ENCODE measurements around the gene COPB2. TPM values are rescaled to one million over a fixed set of nuclear protein-coding genes. Genes with fewer than 3 reads are reported as not detected.
"Not testable (repeated sequence)": the region's sequence is repeated elsewhere in the genome, so short reads cannot be mapped to it uniquely, and the experiment has no call there.

The COPB2 gene
- total RNA-seq, 4 donors from 2014 or later = 106 to 202 (median 137) TPM

GRCh38 chr3:139340784-139341183 is 48.7 kb downstream of the COPB2 start:
- Histone ChIP-seq H3K36me3 (no peaks in the 10 kb centered on the region), H3K4me3 (replicated peaks in 1 of 3) (no peak overlapping the region), H3K9me3 (no peaks in the 10 kb centered on the region), H3K27ac (no peak overlapping the region), H3K4me1 (peaks cover 5 to 13% of the 10 kb centered on the region in 2 donors), H3K27me3 (no peaks in the 10 kb centered on the region)
- no peak for DNase-seq
- TF ChIP-seq CTCF (IDR thresholded peaks at IDR 0.05) (no peak), POLR2A (IDR thresholded peaks at IDR 0.05) (no peak)
- intact Hi-C loops (cut with DNase I) = no loop called here

GRCh38 chr3:139339219-139339906 is 50.1 kb downstream of the COPB2 start:
- H3K4me1 ChIP-seq = no peaks in the 10 kb centered on the region
- H3K27ac ChIP-seq = no peak overlapping the region
- no peaks in the 10 kb centered on the region for H3K27me3 ChIP-seq
- no peak for TF ChIP-seq POLR2A (IDR thresholded peaks at IDR 0.05)
- TF ChIP-seq CTCF (IDR thresholded peaks at IDR 0.05) = no peak
- WGBS, 2 donors = 64 to 71% methylated on average over 4 of the region's 4 CpGs
- no peak for DNase-seq
- no peaks in the 10 kb centered on the region for H3K9me3 ChIP-seq
- no peak overlapping the region for H3K4me3 ChIP-seq (replicated peaks in 1 of 3)
- intact Hi-C loops (cut with DNase I) = no loop called here
- H3K36me3 ChIP-seq = no peaks in the 10 kb centered on the region

GRCh38 chr3:139338405-139338804 is 51.0 kb downstream of the COPB2 start:
- Histone ChIP-seq H3K27me3 (no peaks in the 10 kb centered on the region), H3K9me3 (no peaks in the 10 kb centered on the region), H3K4me1 (no peaks in the 10 kb centered on the region), H3K36me3 (no peaks in the 10 kb centered on the region), H3K27ac (no peak overlapping the region), H3K4me3 (replicated peaks in 1 of 3) (no peak overlapping the region)
- intact Hi-C loops (cut with DNase I) = no loop called here
- no peak for DNase-seq
- TF ChIP-seq CTCF (IDR thresholded peaks at IDR 0.05) (no peak), POLR2A (IDR thresholded peaks at IDR 0.05) (no peak)
- 94% methylated on average over 4 of the region's 4 CpGs for WGBS, 2 donors

- not testable (repeated sequence) for H3K27ac ChIP-seq
- WGBS, 2 donors = 63 to 73% methylated on average over 1 of the region's 1 CpG
Observed at GRCh38 chr3:139334675-139335074, 54.8 kb downstream of the COPB2 start.

GRCh38 chr3:139332092-139332491 is 57.4 kb downstream of the COPB2 start:
- Histone ChIP-seq H3K27ac (no peak overlapping the region), H3K27me3 (no peaks in the 10 kb centered on the region), H3K9me3 (no peaks in the 10 kb centered on the region), H3K36me3 (no peaks in the 10 kb centered on the region), H3K4me1 (no peaks in the 10 kb centered on the region), H3K4me3 (replicated peaks in 1 of 3) (no peak overlapping the region)
- TF ChIP-seq POLR2A (IDR thresholded peaks at IDR 0.05) (no peak), CTCF (IDR thresholded peaks at IDR 0.05) (no peak)
- DNase-seq = no peak
- WGBS, 2 donors = 73 to 76% methylated on average over 2 of the region's 2 CpGs
- intact Hi-C loops (cut with DNase I) = no loop called here

More at GRCh38 chr3:139334675-139335074, 54.8 kb downstream of the COPB2 start:
- H3K9me3 ChIP-seq; H3K27me3 ChIP-seq; H3K4me1 ChIP-seq; intact Hi-C loops (cut with DNase I); DNase-seq; H3K4me3 ChIP-seq (replicated peaks in 1 of 3); H3K36me3 ChIP-seq: not testable (repeated sequence)

All from thyroid gland (tissue), 4 donors.